Measurements from ENCODE around the gene FYN.

GRCh38 chr6:111805511-111806164, 67.6 kb downstream of the FYN start:
- TF ChIP-seq CTCF (conservative IDR thresholded peaks at IDR 0.05; ENCODE audit: low read depth, low read length), result no peak
- no peak for TF ChIP-seq CHD1 (IDR thresholded peaks at IDR 0.05; ENCODE audit: low read depth, low read length)
- no peak for TF ChIP-seq MXI1 (IDR thresholded peaks at IDR 0.05; ENCODE audit: borderline replicate concordance, low read depth, low read length)
- TF ChIP-seq POLR2A (IDR thresholded peaks at IDR 0.05; ENCODE audit: low read depth, low read length), result no peak
- TF ChIP-seq MAFK (IDR thresholded peaks at IDR 0.05; ENCODE audit: low read depth, low read length), result no peak
- peak; percentile 85 for TF ChIP-seq FOS (IDR thresholded peaks at IDR 0.05; ENCODE audit: low read depth, low read length)
- TF ChIP-seq SMC3 (IDR thresholded peaks at IDR 0.05; ENCODE audit: low read depth, low read length), result no peak
- TF ChIP-seq USF2 (IDR thresholded peaks at IDR 0.05; ENCODE audit: low read depth, low read length), result no peak
- peak; percentile 45; the same call in 1 of the 2 replicates for TF ChIP-seq BHLHE40 (IDR thresholded peaks at IDR 0.05; ENCODE audit: low read depth, low read length)
- TF ChIP-seq RCOR1 (IDR thresholded peaks at IDR 0.05; ENCODE audit: insufficient replicate concordance, low read length), result no peak

Data from IMR-90 (cell line).